SK-N-SH treated with all-trans-retinoic acid at 6 μM for 48 hours (cell line): Measurements from ENCODE around the gene ACOX3.

ENCODE experiments used
- ATAC-seq: fragments of 200-7000 bp; cut with Tn5 transposase; 3 replicates; pipeline ENCODE4 v1.9.1; 2020; ENCODE audit warnings: mild to moderate bottlenecking, moderate library complexity
- ARNTL ChIP-seq: fragments of 450-650 bp; formaldehyde crosslinking; IDR thresholded peaks from 2 replicates; pipeline ENCODE4 v1.5.0; 2020; ENCODE audit warnings: low read depth, mild to moderate bottlenecking, moderate library complexity, borderline replicate concordance
- BACH2 ChIP-seq: fragments of 250-450 bp; sonication (Bioruptor Pico); IDR thresholded peaks from 2 replicates; pipeline ENCODE4 v1.9.0; 2021; ENCODE audit warnings: mild to moderate bottlenecking, borderline replicate concordance
- CSDC2 ChIP-seq: fragments of 250-450 bp; sonication (Bioruptor Pico); IDR thresholded peaks from 2 replicates; pipeline ENCODE4 v1.5.0; 2020; ENCODE audit warnings: mild to moderate bottlenecking, moderate library complexity
- CSRNP3 ChIP-seq: fragments of 250-450 bp; sonication (Bioruptor Pico); IDR thresholded peaks from 2 replicates; pipeline ENCODE4 v1.5.1; 2021; ENCODE audit warnings: mild to moderate bottlenecking, moderate library complexity
- ESRRG ChIP-seq: fragments of 250-450 bp; sonication (Bioruptor Pico); IDR thresholded peaks from 2 replicates; pipeline ENCODE4 v1.6.1; 2021; ENCODE audit warnings: mild to moderate bottlenecking
- GLIS3 ChIP-seq: fragments of 250-450 bp; sonication (Bioruptor Pico); IDR thresholded peaks from 2 replicates; pipeline ENCODE4 v1.5.0; 2020; ENCODE audit warnings: mild to moderate bottlenecking, moderate library complexity
- ISL1 ChIP-seq: fragments of 250-450 bp; sonication (Bioruptor Pico); IDR thresholded peaks from 2 replicates; pipeline ENCODE4 v2.1.2; 2022; ENCODE audit warnings: mild to moderate bottlenecking, moderate library complexity
- PPARA ChIP-seq: fragments of 250-450 bp; sonication (Bioruptor Pico); IDR thresholded peaks from 2 replicates; pipeline ENCODE4 v1.5.0; 2020; ENCODE audit warnings: mild to moderate bottlenecking, borderline replicate concordance
- SNAI2 ChIP-seq: fragments of 250-450 bp; sonication (Bioruptor Pico); IDR thresholded peaks from 2 replicates; pipeline ENCODE4 v1.5.0; 2020; ENCODE audit warnings: mild to moderate bottlenecking, moderate library complexity
- TCF4 ChIP-seq: fragments of 250-450 bp; sonication (Bioruptor Pico); IDR thresholded peaks from 2 replicates; pipeline ENCODE4 v1.8.0; 2021; ENCODE audit warnings: mild to moderate bottlenecking, moderate library complexity, borderline replicate concordance
- TOX ChIP-seq: fragments of 250-450 bp; sonication (Bioruptor Pico); IDR thresholded peaks from 2 replicates; pipeline ENCODE4 v1.8.0; 2021; ENCODE audit warnings: mild to moderate bottlenecking, moderate library complexity, borderline replicate concordance
- TSHZ2 ChIP-seq: fragments of 250-450 bp; sonication (Bioruptor Pico); IDR thresholded peaks from 2 replicates; pipeline ENCODE4 v1.5.0; 2020; ENCODE audit warnings: mild to moderate bottlenecking, moderate library complexity
- ZFP3 ChIP-seq: fragments of 250-450 bp; sonication (Bioruptor Pico); IDR thresholded peaks from 2 replicates; pipeline ENCODE4 v1.5.0; 2020; ENCODE audit warnings: mild to moderate bottlenecking, moderate library complexity
- ZFP30 ChIP-seq: fragments of 450-650 bp; formaldehyde crosslinking; IDR thresholded peaks from 2 replicates; pipeline ENCODE4 v1.5.0; 2022; ENCODE audit warnings: mild to moderate bottlenecking, moderate library complexity
- ZNF565 ChIP-seq: fragments of 450-650 bp; formaldehyde crosslinking; conservative IDR thresholded peaks from 2 replicates; pipeline ENCODE4 v1.5.0; 2020; ENCODE audit warnings: low read depth, mild to moderate bottlenecking, moderate library complexity
- ZNF70 ChIP-seq: fragments of 450-650 bp; formaldehyde crosslinking; IDR thresholded peaks from 2 replicates; pipeline ENCODE4 v1.5.0; 2020; ENCODE audit warnings: mild to moderate bottlenecking, moderate library complexity
- ZNF8 ChIP-seq: fragments of 450-650 bp; formaldehyde crosslinking; IDR thresholded peaks from 2 replicates; pipeline ENCODE4 v1.5.0; 2020; ENCODE audit warnings: mild to moderate bottlenecking, moderate library complexity
- TF ChIP-seq, protein P1 (sequence below): fragments of 250-450 bp; sonication (Bioruptor Pico); IDR thresholded peaks from 2 replicates; pipeline ENCODE4 v1.5.1; 2020; ENCODE audit warnings: low read depth, mild to moderate bottlenecking, moderate library complexity
- TF ChIP-seq, protein P2 (sequence below): fragments of 250-450 bp; sonication (Bioruptor Pico); IDR thresholded peaks from 2 replicates; pipeline ENCODE4 v1.8.0; 2021; ENCODE audit warnings: low read depth, mild to moderate bottlenecking, moderate library complexity, borderline replicate concordance

The ACOX3 gene

DNA sequence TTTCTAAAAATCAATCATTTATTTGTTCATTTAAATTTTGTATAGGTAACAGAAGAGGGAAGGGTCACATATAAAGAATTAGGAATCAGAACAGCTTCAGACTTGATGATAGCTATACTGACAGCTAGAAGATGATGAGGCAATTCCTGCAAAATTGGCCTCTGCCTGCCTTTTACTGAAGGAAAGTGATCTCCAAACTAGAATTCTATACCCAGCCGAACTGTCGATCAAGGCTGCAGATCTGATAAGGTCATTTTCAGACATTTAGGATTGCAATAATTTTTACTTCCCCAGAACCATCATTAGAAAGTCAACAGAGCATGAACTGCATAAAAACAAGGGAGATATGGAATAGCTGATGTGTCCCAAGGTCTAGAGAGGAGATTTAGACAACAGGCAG, 104.7 kb downstream of the ACOX3 start:
- ATAC-seq, result no peak
- TF ChIP-seq ZNF70 (CRISPR knock-in tag), result no peak
- TF ChIP-seq GLIS3 (CRISPR knock-in tag), result no peak
- no peak for TF ChIP-seq TCF4
- TF ChIP-seq SNAI2, result no peak
- TF ChIP-seq ISL1 (CRISPR knock-in tag), result no peak
- TF ChIP-seq, protein P1, sequence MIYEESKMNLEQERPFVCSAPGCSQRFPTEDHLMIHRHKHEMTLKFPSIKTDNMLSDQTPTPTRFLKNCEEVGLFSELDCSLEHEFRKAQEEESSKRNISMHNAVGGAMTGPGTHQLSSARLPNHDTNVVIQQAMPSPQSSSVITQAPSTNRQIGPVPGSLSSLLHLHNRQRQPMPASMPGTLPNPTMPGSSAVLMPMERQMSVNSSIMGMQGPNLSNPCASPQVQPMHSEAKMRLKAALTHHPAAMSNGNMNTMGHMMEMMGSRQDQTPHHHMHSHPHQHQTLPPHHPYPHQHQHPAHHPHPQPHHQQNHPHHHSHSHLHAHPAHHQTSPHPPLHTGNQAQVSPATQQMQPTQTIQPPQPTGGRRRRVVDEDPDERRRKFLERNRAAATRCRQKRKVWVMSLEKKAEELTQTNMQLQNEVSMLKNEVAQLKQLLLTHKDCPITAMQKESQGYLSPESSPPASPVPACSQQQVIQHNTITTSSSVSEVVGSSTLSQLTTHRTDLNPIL, result no peak

GRCh38 chr4:8334786-8335460, 105.6 kb downstream of the ACOX3 start:
- TF ChIP-seq ZNF565, result no peak
- no peak for TF ChIP-seq GLIS3 (CRISPR knock-in tag)
- TF ChIP-seq ISL1 (CRISPR knock-in tag), result no peak
- no peak for TF ChIP-seq BACH2
- TF ChIP-seq CSDC2, result no peak
- TF ChIP-seq ARNTL, result no peak
- no peak for TF ChIP-seq ESRRG (CRISPR knock-in tag)
- TF ChIP-seq PPARA (CRISPR knock-in tag), result no peak
- TF ChIP-seq, protein P1, result no peak
- no peak for TF ChIP-seq TSHZ2 (CRISPR knock-in tag)
- TF ChIP-seq TOX (CRISPR knock-in tag), result no peak
- TF ChIP-seq SNAI2, result no peak
- ATAC-seq, result no peak

DNA sequence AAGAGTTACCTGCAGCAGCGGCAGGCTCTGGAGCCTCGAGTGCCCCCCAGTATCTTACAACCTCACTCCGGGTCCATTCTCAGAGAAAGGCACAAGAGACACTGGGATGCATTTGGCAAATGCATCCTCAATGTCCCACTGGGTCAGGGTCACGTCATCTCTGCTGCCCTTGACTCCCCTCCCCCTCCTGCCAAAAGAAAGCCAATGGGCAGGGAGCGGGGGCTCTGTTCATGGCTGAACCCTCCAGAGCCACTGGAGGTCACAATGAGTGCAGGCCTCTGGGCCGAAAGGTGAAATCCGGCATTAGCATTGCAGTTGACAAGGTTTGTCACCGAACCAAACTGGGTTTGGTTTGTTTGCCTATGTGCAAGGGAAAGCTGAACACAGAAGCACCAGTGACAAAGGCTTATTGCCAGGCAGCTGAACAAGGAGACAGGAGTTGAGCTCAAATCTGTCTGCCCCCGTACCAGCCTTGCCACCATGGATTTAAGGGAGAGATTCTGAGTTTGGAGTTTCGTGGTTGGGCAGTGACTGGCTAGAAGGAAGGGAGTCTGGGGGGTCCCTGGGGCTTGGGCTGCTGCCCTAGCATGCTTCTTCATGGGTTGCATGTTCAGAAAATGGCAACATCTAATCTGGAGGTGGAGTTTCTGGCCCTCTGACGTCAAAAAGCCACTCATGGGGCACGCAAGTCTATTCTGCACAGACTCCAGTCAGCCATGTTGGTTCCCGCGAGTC, 106.6 kb downstream of the ACOX3 start:
- TF ChIP-seq ESRRG (CRISPR knock-in tag) (no peak), ISL1 (CRISPR knock-in tag) (no peak), ARNTL (no peak), GLIS3 (CRISPR knock-in tag) (no peak), TOX (CRISPR knock-in tag) (no peak), TSHZ2 (CRISPR knock-in tag) (no peak), ZNF8 (CRISPR knock-in tag) (no peak), ZFP3 (no peak), TCF4 (no peak), ZFP30 (CRISPR knock-in tag) (no peak), CSRNP3 (CRISPR knock-in tag) (no peak), ZNF565 (no peak)
- TF ChIP-seq, protein P1, result no peak
- TF ChIP-seq, protein P2, sequence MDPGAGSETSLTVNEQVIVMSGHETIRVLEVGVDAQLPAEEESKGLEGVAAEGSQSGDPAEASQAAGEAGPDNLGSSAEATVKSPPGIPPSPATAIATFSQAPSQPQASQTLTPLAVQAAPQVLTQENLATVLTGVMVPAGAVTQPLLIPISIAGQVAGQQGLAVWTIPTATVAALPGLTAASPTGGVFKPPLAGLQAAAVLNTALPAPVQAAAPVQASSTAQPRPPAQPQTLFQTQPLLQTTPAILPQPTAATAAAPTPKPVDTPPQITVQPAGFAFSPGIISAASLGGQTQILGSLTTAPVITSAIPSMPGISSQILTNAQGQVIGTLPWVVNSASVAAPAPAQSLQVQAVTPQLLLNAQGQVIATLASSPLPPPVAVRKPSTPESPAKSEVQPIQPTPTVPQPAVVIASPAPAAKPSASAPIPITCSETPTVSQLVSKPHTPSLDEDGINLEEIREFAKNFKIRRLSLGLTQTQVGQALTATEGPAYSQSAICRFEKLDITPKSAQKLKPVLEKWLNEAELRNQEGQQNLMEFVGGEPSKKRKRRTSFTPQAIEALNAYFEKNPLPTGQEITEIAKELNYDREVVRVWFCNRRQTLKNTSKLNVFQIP (CRISPR knock-in tag), result no peak
- no peak for ATAC-seq
